Ishikawa (cell line): ENCODE measurements around the gene ATXN7.

Experiments
- RAD21 ChIP-seq: IDR thresholded peaks from 2 replicates; pipeline ENCODE4 v1.6.1; 2012; ENCODE audit warnings: low read depth
- REST ChIP-seq: IDR thresholded peaks from 2 replicates; pipeline ENCODE4 v1.6.1; 2012; ENCODE audit warnings: low read depth, mild to moderate bottlenecking
- TAF1 ChIP-seq: IDR thresholded peaks from 2 replicates; pipeline ENCODE4 v1.6.1; 2012; ENCODE audit warnings: low read depth, mild to moderate bottlenecking

DNA sequence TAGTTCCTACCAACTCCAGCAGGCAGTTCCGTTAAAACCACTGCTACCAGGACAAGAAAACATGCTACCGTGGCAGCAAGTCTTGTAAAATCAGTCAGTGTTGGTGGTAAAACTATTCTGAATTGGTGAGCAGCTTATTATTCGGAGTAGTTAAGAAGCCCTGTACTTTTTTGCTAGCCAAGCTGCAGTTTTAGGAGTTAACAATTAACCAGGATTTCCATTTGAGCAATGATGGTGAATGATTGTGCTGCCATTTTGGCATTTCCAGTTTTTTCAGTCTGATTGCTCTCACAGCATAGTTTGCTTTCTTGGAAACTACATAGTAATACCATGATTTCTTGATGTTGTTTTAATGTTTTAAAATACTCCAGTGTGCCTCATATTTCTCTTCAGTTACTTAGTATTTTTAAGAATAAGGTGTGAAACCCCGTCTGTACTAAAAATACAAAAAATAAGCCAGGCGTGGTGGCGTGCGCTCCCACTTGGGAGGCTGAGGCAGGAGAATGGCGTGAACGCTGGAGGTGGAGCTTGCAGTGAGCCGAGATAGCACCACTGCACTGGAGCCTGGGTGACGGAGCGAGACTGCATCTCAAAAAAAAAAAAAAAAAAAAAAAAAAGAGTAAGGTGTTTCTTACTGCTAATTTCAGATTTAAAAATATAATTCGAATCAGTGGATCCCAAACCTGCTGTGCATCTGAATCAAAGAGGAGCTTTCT, 92.3 kb downstream of the ATXN7 start:
- TF ChIP-seq TAF1, result no peak
- TF ChIP-seq RAD21, result no peak
- TF ChIP-seq REST, result no peak
